Activated CD4-positive, alpha-beta T cell treated with anti-CD3 and anti-CD28 coated beads, Interleukin-2, amount 50 U/mL, for 1 hour (primary cell): ENCODE results near the gene EGFR.

ENCODE experiments used
- DNase-seq: peaks from one replicate; pipeline ENCODE4 v3.0.0-alpha.2; 2020

The EGFR gene

DNA sequence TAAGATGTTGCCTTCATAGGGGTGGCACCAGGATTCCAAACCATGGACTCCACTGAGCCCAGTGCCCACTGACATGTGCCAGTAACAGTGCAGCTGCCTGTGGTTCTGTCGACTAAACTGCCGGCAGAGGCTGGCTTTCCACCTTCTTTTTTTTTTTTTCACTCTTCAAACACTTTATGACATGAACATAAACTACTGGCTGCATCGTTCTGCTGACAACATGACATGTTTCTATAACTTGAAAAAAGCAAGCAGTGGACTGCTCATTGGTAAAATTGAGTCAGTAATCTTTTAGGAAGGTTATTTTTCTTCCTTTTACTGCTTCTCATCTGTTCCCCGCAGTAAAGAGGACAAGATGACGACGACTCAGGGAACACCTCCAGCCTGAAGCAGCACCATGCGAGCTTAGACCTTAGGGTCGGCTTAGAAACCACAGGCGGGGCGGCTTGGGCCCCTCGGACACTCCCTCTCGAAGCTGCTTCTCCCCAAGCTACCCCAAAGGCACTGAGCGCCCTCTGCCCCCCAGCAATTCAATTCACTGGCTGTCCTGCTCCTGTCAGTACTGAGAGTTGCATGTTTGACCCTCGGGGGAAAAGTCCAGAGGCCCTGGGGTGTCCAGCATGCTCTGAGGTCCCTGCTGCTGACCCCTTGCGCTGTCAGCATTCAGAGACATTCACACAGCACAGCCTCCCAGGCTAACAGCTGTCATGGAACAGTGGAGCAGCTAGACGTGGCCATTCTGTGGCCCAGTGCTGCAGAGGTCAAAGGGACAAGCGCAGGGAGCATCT, 112.5 kb downstream of the EGFR start:
- no peak for DNase-seq

DNA sequence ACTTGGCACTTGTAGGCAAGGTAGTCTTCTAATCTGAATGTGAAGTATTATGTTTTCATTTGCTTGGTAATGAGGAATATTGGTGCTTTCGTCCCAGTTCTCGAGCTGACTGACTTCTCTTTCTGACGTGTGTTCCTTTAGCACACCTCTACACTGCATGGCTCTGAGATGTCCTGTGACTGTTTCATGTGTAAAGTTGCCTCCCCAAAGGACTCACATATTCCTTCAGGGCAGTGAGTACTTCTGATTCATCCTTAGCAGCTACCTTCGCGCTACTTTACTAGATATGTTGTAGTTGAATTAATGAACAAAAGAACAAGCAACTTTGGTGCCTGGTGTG, 113.7 kb downstream of the EGFR start:
- no peak for DNase-seq

DNA sequence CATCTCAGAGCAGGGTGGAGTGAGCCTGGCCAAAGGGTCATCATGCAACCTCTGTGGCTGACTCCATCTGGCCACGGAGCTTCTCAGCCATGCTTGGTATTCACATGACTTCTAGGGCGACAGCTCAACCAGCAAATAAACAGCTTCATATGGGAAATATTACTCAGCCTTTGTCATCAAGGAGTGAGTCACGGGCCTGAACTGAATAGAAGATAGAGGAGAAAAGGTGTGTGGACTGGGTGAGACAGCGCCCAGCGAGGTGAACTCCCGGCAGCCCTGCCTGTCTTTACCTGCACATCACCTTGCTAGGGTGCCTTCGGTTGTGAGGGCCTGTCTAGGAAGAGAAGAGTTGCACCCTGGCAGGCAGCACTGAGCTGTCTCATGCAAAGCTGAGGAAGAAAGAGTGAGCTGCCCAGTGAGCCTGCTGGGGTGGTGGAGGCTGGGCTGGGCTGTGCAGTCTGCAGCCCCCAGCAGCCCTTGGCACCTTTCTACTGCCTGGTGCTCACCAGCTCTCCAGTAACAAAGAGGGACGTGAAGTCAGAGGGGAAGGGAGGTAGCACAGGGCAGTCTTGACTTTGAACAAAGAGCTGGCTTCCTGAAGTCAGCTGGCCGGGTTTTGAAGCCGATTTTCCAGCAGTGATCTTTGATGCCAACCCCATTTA, 114.2 kb downstream of the EGFR start:
- DNase-seq = no peak

DNA sequence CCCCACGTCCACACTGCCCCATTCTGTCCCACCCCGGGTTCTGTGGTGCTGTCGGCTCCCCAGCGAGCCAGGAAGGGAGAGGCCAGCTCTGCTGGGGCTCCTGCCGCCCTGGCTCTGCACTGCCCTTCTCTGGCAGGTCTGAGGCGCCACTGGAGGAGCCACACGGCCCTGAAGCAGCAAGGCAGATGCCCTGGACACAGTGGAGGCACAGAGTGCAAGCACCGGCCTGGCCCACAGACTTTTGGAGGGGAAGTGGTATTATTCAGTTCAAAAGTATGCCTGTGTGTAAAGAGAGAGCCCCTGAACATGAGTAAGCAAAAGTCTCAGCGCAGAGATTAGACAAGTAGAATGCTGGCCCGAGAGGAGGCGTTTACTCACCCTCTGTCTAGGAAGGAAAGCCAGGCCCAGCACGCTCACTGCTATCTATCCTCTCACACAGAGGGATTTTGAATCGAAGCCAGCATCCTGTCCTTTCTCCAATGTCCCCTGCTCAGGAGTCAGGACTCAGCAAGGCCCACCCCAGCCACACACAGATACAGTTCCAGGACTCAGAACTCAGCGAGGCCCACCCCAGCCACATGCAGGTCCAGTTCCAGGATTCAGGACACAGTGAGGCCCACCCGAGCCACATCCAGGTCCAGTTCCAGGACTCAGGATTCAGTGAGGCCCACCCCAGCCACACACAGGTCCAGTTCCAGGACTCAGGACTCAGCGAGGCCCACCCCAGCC, 115.0 kb downstream of the EGFR start:
- DNase-seq = no peak

DNA sequence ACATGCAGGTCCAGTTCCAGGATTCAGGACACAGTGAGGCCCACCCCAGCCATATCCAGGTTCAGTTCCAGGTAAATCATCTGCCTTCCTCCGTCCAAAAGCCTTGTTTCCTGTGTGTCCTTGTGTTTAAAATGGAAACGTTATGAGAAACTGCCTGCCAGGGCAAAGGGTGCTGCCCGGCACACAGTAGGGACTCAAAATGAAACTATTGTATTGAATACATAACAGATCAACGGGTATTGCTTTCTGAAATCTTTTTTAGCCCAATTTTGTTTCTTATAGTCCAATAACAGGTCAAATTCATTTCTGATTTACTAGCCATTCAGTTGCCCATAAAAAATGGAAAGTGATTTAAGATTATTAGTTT, 115.5 kb downstream of the EGFR start:
- DNase-seq = no peak

DNA sequence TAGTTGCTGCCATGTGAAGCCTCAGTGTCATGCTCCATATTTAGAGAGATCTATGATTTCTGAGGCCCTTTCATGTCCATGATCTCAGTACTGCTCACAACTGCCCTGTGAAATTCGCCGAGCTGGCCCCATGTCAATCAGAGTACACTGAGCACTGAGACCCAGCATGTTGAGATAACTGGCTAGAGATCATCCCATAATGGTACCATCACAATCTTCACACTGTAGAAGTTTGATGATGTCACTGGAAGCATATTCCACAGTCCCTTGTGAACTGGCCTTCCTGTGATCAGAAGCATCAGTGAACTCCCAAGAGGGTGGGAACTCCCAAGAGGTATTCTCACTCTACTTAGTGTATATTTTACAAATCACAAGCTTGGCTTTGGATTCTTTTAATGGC, 116.0 kb downstream of the EGFR start:
- DNase-seq = no peak

DNA sequence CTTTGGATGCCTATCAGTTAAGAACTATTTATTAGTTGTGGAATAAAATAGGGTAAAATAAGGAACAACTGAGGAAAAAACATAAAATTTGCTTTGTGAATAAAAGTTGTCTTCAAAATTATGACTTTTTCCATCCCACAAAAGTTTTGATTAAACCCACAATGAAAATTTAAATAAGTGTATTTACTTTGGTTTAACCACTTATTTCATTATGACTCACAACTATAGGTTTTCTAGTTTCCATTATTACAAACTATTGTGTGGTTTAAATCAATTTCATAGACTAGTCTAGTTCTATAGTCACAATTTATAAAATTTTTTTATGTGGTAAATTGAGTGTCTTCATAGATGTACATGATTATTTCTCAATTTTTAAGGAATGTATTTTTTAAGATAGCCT, 116.6 kb downstream of the EGFR start:
- DNase-seq = no peak

DNA sequence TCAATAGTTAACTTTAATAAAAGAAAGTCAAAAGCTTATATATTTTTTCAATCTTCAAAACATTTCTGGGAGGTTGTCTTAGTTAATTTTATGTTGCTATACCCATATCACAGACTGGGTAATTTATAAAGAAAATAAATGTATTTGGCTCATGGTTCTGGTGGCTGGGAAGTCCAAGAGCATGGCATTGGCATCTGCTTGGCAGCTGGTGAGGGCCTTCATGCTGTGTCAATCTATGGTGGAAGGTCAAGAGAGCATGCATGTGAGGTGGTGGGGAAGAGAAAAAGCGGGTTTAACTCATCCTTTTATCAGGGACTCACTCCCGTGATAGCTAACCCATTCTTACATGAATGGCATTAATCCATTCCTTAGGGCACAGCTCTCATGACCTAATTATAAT, 119.8 kb downstream of the EGFR start:
- no peak for DNase-seq

DNA sequence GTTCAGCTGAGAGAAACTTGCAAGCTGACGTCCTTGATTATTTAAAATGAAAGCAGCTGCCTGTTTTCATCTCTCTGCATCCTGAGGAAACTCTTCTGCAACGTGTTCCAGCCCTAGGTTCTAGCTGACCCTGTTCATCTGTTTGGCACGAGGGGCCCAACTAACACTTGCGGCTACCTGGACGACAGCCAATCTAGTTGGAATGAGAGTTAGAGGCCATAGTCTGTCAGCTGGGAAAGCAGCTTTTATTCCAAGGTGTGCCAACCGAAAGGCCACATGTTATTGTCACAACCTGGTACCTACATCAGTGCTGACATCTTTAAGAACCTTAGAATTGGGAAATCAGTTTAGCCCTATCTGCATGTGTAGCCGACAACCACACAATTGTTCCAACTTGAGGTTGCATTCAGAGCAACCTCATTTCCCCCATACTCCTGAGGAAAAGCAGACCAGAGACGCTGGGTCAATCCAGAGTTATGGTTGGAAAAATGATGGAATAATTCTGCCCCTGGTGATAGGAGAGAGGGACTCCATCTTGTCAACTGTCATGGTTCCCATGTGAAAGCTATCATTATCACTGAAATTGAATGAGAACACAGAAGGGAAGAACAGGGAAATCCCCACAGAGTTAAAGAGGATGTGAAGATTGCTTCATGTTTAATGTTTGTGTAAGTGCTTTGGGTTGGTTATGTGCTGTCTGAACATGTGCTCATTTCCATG, 121.6 kb downstream of the EGFR start:
- DNase-seq = no peak

DNA sequence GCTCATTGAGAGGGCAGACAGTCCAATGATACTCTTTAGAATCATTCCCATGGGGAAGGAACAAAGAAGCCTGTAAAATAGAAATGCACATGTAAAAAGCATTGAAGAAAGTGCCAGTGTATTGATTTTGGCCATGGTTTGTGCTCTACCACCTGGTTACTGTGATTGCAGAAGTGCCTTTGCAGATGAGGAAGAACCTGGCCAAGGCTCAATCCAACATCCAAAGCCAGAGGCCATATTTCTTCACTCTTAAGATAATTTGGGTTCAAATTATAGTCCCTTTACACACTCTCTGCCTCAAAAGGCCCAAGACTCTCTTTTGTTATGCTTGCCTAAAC, 122.1 kb downstream of the EGFR start:
- DNase-seq = no peak

DNA sequence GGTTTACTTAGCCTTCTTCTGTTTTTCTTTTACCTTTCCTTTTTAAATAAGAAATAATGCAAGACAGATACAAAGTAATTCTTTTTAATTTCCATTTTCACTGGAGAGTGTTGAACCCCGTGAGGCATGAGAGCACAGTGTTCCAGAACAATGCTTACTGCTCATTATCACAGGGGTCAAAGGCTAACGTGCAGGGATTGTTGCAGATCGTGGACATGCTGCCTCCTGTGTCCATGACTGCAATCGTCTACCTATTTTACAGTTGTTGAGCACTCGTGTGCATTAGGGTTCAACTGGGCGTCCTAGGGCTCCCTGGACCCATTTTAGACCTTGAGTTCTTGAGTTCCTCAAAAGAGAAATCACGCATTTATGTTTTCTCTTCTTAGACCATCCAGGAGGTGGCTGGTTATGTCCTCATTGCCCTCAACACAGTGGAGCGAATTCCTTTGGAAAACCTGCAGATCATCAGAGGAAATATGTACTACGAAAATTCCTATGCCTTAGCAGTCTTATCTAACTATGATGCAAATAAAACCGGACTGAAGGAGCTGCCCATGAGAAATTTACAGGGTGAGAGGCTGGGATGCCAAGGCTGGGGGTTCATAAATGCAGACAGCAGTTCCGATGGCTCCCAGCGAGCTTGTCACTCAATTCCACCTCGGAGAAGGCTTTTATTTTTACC, 124.2 kb downstream of the EGFR start:
- no peak for DNase-seq

DNA sequence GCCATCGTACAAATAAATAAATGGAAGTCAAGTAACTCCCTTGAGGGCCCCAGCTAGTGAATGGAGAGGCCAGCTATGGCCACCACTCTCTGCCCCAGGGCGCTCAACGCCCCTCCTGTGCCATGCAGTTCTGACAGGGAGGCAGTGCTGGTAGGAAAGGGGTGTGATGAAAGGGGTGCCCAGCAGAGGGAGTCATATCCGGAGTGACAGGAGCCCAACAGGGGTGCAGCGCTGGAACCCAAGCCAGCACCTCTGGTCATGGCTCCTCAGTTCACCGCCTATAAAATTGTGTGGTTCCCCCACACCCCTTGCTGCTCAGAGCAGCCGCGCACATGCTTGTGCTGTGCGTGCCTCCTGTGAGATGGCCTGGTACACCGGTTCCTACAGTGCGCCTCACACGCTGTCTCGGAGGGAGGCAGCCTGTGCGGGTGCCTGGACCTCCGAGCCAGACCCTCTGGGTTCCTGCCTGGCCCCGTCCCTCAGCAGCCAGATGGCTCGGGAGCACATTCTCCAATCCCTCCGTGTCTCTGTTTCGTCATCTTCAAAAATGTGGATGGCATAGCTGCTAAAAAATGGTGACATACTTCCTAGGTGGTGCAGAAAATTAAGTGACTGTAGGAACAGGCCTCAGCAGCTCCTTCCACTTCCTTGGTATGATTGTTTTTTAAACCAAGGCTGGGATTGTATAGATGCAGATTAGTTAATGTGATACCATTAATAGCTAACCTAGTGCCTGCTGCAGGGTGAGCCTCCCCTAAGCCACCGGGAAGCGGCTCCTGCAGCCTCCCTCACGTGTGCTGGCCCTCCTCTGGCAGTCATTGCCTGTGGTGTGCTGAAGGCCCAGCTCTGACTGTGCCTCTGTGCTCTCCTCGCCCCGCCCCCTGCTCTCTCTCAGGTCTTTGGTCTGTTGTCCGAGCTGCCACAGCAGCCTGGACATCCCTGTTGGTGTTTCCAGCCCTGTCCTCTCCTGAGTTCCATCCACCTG, 125.8 kb downstream of the EGFR start:
- DNase-seq = no peak

DNA sequence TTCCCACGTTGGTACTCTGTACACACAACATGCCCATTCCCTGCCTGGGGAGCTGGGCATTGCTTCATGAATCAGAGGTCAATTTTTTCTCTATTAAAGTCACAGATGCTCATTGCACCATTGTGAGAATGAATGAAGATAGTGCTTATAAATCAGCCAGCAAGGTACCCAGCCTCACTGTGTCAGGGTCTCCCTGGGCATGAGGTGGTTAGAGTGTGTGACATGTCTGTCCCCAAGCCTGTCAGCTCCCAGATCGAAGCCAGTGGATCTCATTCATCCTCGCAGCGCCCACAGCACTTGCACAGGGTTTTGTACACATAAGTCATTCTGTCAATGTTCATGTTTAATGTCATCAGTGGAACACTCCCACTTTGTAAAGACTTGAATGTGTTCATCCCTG, 126.8 kb downstream of the EGFR start:
- DNase-seq = no peak

DNA sequence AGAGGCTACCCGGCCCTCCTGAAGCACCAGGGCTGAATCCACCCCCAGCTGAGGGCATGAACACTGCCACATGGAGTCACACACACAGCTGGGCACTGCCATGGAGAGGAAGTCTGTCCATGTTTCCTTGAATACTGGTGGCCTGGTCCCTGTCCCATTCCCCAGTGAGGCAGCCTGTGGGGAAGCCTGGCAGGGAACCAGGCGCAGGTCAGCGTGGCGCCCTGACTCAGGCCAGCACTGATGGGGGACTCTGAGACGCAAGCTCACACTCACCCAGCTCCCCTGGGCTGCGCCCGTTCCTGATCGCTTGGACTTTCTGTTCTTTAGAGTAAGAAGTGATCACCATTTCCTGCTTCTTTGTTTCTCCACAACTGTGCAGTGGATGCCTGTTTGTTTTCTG, 128.3 kb downstream of the EGFR start:
- no peak for DNase-seq

DNA sequence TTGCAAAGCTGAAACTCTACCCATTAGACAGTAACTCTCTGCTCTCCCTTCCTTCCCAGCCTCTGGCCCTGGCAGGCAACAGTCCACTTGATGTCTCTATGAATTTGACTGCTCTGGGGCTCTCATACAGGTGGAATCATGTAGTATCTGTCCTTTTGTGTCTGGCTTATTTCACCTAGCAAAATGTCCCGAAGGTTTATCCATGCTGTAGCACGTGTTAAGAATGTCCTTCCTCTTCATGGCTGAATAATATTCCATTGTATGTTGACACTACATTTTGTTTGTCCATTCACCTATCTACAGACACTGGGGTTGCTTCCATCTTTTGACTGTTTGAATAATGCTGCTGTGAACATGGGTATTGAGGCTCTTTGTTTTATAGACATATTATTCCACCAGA, 128.9 kb downstream of the EGFR start:
- DNase-seq = no peak

DNA sequence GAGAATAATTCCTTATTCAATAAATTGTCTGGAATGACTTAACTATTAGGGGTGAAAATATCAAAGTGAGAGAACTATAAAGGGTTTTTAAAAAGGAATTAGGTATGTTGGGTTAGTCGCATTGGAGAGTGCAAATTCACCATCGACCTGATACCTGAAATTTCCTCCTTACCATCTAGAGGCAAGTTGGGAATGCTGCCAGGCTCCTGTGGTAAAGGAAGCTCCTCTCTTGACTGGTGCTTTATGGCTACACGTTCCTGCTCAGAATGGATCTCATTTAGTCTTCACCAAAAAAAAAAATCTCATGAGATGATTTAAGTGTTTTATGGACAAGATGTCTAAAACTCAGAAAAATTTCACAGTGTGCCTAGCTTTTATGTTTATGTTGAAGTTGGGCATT, 129.8 kb downstream of the EGFR start:
- DNase-seq = no peak

DNA sequence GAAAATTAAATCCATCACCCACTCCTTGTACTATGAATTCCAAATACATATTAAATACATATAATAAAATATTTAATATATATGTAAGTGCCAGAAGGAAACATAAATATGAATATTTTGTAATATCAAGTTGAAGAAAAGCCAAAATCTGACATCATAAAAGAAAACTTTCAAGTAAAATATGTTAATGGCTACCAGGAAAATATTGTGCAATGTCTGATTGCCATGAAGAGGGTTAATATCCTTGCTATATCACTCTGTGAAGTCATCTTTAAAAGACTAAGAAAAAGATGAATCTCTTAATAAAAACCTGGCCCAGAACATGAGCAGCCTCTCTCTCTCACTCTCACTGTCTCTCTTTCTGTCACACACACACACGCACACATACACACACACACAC, 130.2 kb downstream of the EGFR start:
- no peak for DNase-seq

DNA sequence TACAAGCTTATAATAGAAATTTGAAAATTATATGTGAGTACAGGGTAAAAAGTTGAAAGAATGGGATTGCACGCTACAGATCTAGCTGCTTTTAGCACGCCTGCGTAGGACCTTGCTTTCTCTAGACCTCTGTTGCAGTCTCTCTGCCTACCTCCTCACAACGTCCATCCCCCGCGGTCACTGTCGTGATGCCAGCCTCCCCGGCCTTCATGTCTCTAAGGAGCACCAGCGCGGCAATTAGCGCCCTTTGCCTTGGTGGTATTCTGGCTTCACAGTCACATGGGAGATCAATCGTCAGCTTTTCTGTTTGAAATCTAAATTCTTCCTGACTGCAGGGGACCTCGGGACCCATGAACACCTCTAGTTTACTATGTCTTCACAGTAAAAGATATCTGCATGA, 131.3 kb downstream of the EGFR start:
- DNase-seq = no peak

DNA sequence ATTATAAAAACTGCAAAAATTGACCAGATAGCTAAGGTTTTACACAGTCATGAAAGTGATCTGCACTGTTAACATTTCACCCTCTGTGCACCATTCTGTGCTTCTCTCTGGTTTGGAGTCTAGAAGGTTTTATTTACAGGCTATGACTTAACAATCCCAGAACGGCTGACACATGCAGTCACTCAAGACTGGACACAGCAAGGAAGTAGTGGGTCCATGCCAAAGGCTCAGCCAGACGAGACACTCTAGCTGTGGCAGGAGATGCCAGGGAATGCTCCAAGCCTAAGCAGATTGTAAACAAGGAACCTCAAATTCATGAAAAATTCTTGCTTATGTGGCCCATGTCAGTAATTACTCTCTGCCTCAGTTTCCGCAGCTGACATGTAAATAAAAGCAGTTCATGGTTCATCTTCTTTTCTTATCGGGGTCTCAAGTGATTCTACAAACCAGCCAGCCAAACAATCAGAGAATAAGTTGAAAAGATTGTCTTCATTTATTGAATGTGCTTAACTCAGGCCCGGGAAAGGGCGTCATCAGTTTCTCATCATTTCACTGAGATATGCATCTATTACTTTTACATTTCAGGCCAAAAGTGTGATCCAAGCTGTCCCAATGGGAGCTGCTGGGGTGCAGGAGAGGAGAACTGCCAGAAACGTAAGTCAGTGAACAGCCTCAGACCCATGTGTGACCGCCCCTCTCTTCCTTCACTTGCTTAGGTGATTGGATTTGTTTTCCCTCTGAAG, 132.1 kb downstream of the EGFR start:
- DNase-seq = no peak

DNA sequence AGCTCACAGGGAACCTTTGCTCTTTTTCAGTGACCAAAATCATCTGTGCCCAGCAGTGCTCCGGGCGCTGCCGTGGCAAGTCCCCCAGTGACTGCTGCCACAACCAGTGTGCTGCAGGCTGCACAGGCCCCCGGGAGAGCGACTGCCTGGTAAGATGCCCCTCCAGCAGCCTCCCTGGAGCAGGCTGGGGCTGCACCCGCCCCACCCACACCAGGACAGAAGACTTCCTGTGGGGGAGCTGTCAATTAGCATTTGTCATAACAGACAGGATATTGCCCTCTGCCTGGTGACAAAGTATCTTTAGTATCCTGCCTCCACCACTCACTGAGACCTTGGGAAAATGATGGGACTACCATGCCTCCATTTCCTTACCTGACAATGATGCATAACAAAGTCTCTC, 133.7 kb downstream of the EGFR start:
- DNase-seq = no peak

DNA sequence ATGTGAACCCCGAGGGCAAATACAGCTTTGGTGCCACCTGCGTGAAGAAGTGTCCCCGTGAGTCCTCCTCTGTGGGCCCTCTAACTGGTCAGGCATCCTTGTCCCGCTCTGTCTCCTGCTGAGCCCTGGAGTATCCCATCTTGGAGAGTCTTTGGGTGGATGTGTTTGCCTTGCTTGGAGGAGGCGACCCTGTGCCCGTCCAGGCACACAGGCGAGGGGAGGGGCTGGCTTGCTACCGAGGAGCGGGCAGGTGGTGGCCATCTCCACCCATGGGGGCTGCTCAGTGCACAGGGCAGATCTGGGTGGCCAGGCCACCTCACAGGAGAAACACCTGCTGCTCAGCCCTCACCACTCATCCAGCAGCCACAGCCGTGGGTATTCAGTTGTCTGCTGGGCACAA, 135.3 kb downstream of the EGFR start:
- no peak for DNase-seq
